HG03139 (cell line): ENCODE results near the gene GIMAP7.
"Not testable (repeated sequence)": the region's sequence is repeated elsewhere in the genome, so short reads cannot be mapped to it uniquely, and the experiment has no call there.

ENCODE experiments used
- ATAC-seq: cut with Tn5 transposase; IDR thresholded peaks from one replicate; pipeline ENCODE4 v1.9.1; 2021; ENCODE audit not compliant: unreplicated experiment

The GIMAP7 gene

GRCh38 chr7:150511048-150511447, 3.6 kb upstream of the GIMAP7 start:
- no peak for ATAC-seq

- no peak for ATAC-seq
Measured at GRCh38 chr7:150513758-150514157, 914 bp upstream of the GIMAP7 start.

- no peak for ATAC-seq
Measured at GRCh38 chr7:150515248-150516147, 826 bp downstream of the GIMAP7 start.

- no peak for ATAC-seq
Measured at GRCh38 chr7:150516956-150517745, 2.5 kb downstream of the GIMAP7 start.

- ATAC-seq, result no peak
Measured at GRCh38 chr7:150519310-150519709, 4.6 kb downstream of the GIMAP7 start.

GRCh38 chr7:150520145-150520544, 5.5 kb downstream of the GIMAP7 start:
- ATAC-seq, result no peak

- not testable (repeated sequence) for ATAC-seq
Measured at GRCh38 chr7:150522931-150523330, 8.3 kb downstream of the GIMAP7 start.

GRCh38 chr7:150524018-150524417, 9.3 kb downstream of the GIMAP7 start:
- no peak for ATAC-seq

GRCh38 chr7:150531704-150532103, 17.0 kb downstream of the GIMAP7 start:
- no peak for ATAC-seq

GRCh38 chr7:150538259-150538658, 23.6 kb downstream of the GIMAP7 start:
- ATAC-seq, result no peak

- no peak for ATAC-seq
Measured at GRCh38 chr7:150553163-150553562, 38.5 kb downstream of the GIMAP7 start.

- ATAC-seq, result no peak
Measured at GRCh38 chr7:150556521-150557138, 42.0 kb downstream of the GIMAP7 start.

GRCh38 chr7:150560486-150560885, 45.8 kb downstream of the GIMAP7 start:
- ATAC-seq, result no peak

GRCh38 chr7:150562919-150563318, 48.2 kb downstream of the GIMAP7 start:
- no peak for ATAC-seq

- ATAC-seq, result no peak
Measured at GRCh38 chr7:150564006-150564405, 49.3 kb downstream of the GIMAP7 start.

GRCh38 chr7:150564566-150564965, 49.9 kb downstream of the GIMAP7 start:
- ATAC-seq, result no peak

- ATAC-seq, result no peak
Measured at GRCh38 chr7:150565239-150565638, 50.6 kb downstream of the GIMAP7 start.

- ATAC-seq, result no peak
Measured at GRCh38 chr7:150566123-150566522, 51.5 kb downstream of the GIMAP7 start.

- no peak for ATAC-seq
Measured at GRCh38 chr7:150566572-150566971, 51.9 kb downstream of the GIMAP7 start.

- ATAC-seq, result no peak
Measured at GRCh38 chr7:150567169-150567568, 52.5 kb downstream of the GIMAP7 start, which contains the start of gene GIMAP4. Gene GIMAP4 (plus strand): TSS chr7:150567390. CDS start chr7:150569902, 2,512 bp downstream.

GRCh38 chr7:150567871-150568301, 53.2 kb downstream of the GIMAP7 start:
- no peak for ATAC-seq
